NK-92 treated with Interleukin-12 subunit alpha and Interleukin-12 subunit beta, amount 100 ng/mL, for 24 hours (cell line): ENCODE results near the gene SERPINI1.
"Not testable (repeated sequence)": the region's sequence is repeated elsewhere in the genome, so short reads cannot be mapped to it uniquely, and the experiment has no call there.

Experiments used
- DNase-seq: peaks from one replicate; lab custom pipeline; 2025; lab: John Stamatoyannopoulos, UW

The SERPINI1 gene

DNA sequence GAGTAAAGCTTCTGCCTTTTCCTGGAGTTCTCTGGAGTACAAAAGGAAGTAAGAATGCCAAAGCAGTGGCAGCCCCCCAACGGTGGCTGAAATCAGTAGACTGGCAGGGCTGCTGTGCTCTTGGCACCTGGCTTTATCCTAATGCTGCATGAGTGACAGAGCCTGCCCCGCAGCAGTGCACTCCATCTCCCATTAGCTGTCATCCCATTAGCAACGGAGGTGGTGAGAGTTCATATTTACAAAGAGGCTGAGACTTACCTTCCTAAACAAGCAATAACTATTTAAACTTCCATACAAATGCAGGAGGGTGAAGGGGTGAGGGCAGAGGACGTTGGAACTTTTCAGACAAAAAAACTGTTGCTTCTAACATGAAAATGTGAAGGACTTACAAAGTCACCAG lies 51.9 kb downstream of the SERPINI1 start:
- DNase-seq, result no peak

DNA sequence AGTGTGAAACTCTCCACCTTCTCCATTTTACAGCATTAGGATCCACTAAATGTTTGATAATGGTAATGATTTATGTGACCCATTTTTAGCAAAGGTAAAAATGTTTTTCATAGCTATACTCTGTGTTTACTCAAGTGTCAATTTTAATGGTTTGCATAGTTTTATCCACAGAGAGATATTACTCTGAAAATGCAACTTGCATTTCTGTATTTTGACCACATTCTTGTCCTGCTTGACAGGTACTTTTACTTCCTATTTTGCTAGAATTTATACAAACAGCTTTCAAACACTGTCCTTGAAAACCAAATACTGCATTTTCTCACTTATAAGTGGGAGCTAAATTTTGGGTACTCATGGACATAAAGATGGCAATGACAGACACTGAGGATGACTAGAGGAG lies 62.9 kb downstream of the SERPINI1 start:
- DNase-seq, result no peak

DNA sequence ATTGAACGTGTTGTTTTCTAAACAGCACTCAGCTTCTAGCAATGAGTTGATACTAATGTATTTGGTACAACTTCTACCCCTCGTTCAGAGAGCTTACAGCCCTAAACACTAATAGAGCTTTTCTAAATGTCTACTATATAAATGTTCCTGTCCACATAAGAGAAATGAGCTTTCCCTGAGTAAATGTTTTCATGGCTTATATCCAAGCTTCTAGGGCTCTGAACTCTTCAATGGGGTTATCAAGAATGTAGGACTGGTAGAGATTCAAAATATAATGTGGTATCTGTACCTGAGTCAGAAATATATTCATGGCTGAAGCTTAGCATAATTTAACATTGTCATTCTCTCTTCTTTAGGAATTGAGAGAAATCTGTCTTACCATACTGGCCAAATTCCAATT lies 73.4 kb downstream of the SERPINI1 start:
- no peak for DNase-seq

DNA sequence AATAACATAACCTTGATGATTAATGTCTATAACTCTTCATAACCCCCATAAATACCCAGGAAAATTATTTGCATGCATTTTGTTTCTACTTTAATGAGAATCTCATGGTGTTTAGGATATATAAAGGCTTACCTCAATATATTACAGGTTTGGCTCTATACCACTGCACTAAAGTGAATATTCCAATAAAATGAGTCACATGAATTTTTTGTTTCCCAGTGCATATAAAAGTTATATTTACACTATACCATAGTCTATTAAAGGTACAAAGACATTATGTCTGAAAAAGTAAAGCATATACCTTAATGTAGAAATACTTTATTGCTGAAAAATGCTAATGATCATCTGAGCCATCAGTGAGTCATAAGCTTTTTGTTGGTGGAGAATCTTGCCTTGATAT lies 74.7 kb downstream of the SERPINI1 start:
- no peak for DNase-seq

DNA sequence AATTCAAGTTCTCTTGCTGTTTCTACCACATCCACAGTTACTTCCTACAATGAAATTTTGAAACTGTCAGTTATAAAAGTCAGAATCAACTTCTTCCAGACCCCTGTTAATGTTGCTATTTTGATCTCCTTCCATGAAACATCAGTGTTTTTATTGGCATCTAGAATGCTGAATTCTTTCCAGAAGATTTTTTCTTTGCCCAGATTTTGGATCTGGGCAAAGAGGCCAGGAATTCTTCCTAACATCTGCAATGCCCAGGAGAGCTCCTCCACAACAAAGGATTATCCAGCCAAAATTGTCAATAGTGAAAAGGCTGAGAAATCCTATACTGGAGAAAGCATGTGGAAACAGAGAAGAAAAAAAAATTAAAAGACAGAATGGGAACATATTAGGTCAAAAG lies 75.5 kb downstream of the SERPINI1 start:
- no peak for DNase-seq

DNA sequence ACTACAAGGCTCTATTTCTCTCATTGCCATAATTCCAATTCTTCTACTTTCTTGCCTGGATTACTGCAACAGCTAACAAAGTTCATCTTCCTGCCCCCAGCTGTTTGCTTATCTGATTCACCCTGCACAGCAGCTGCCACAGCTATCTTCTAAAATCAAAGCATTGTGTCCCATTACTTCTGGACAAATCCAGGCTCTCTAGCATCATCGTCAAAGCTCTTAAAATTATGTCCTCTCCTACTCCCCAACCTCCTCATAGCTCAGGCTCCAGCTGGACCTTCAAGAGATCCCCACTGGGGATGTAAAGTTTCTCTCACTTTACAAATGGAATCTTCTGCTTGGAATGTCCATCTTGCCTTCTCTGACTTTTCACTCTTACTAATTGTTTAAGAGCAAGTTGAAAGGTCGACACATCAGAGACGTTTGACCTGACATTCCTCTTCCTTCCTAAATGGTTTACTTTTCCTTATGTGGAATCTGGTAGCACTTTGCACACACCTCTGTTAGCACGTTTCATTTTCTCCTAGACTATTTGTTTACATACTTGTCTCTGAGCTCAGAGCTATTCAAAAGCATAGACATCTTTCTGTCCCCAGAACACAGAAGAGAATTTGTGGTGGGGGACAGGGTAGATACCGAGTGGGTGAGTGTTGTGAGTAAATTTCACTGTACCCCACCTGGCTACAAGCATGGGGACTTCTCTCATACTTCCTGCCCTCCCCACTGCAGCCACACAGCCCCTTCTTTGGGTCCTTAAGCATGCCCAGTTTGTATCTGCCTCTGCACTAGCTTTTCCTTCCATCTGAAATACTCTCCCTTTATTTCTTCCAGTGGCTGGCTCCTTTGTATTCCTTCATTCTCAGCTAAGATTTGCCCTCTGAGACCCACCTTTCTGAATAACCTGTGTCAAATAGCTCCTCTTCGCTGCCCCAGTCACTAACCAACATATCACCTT lies 77.9 kb downstream of the SERPINI1 start:
- no peak for DNase-seq

DNA sequence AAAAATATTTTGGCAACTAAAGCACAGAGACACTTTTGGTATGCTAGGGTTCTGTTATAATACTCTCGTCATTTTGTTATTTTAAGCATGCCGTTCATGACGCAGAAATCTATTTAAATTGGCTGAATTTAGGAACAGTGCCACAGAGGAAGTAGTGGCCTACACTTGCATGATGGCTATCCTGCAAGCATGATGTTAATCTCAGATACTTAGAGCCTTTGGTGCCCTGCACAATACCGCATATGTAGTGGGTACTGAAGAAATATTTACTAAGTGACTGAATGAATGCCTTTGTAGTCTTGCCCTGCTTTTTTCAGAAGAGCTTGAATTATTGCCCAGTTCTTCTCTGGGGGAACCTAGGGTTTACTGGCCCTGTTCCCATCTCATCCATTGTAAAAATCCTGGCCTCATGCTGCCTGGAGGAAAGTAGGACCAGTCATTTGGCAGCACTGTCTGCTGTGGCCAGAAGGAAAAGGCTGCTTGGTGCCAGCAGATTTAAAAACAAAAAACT lies 79.0 kb downstream of the SERPINI1 start:
- DNase-seq, result no peak

DNA sequence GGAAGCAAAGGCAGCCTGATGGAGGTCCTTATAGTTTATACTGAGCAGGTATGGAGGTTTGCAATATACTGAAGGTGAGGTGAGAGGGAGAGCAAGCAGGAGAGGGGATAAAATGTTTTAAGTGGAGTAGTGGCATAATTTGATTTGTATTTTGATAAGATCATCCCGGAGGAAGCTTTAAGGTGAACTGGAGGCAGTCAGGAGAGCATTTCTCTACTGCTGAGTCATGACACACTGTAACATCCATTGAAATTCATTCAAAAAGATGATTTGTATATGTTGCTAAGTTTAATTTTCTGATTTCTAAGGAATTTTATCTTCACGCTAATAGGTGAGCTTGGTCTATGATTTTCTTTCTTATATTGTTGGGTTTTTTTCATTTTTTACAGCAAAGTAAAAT lies 81.4 kb downstream of the SERPINI1 start:
- DNase-seq, result no peak

DNA sequence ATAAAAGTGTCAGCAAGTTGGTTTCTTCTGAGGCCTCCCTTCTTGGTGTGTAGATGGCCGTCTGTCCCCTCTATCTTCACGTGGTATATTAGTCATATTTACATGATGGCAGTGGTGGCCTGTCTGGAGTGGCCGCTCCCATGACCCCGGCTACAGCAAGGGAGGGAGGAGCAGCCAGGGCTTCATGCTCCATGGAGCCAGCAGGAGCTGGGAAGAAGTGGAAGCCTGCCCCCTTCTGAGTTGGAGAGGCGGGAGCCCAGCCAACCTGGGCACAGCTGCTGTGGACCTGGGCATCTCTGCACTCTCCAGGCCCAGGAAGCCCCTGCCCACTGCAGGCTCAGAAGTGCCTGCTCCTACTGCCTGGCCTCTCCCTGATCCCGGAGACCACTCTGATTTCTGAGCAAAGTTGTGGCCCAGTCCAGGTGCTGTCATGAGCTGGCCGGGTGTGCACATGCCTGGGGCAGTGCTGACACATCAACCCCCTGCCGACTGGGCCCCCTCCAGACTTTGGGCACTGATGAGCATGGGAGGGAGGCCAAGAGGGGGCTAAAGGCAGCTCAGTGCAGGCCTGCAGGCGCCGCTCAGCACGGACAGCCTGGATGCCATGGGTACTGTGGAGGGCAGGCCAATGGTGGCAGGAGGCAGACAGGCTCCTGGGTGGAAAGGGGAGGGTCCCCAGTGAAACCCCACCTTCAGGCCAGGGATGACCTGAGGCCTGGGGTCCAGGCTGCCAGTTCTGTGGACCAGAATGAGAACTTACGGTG lies 84.8 kb downstream of the SERPINI1 start:
- DNase-seq, result no peak

DNA sequence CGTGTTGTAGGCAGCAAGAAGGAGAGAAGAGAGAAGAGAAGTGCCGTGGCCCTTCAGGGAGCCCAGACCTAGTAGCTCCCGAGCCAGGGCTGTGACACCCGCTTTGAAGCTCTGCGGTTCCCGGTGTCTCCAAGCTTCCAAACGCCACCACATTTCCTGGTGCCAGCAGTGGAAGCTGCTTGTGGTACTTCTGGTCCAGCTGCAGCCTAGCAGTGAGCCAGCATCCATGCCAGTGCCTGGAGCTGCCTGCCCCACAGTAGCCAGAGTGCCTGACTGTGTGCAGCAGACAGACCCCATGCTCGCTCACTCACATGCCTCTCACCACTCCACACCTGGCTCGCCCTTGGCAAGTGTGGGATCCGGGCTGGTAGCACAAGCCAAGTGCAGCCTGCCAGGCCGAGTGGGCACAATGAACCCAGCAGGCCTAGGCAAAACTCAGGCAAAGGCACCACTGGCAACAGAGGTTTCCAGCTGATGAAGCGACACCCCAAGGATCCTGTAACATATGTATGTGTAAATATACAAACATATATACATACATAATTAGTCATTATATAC lies 85.8 kb downstream of the SERPINI1 start:
- no peak for DNase-seq

DNA sequence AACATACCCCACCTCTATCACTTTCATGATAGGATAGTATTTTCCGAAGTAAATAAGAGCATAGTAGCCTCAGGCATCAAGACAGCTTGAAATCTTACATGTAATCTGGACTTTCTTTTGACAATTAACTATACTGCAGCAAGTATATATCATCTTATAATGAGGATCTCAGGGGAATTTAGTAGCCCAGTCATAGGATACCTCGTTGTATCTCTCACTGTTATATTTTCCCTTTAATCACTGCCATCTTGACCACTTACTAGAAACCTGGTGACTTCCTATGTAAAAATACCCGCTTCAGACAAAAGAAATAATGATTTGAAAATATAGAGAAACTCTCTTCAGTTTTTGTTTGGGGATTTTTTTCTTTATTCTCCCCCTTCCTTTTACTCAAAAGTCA lies 88.2 kb downstream of the SERPINI1 start:
- no peak for DNase-seq

DNA sequence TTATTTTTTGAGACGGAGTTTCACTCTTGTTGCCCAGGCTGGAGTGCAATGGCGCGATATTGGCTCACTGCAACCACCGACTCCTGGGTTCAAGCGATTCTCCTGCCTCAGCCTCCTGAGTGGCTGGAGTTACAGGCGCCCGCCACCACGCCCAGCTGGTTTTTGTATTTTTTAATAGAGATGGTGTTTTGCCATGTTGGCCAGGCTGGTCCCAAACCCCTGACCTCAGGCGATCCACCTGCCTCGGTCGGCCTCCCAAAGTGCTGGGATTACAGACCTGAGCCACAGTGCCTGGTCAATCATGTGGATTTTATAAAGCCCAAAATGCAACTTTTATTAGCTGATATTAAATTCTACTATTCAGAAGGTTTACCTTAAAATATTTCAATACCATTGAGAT lies 92.1 kb downstream of the SERPINI1 start:
- DNase-seq, result not testable (repeated sequence)

DNA sequence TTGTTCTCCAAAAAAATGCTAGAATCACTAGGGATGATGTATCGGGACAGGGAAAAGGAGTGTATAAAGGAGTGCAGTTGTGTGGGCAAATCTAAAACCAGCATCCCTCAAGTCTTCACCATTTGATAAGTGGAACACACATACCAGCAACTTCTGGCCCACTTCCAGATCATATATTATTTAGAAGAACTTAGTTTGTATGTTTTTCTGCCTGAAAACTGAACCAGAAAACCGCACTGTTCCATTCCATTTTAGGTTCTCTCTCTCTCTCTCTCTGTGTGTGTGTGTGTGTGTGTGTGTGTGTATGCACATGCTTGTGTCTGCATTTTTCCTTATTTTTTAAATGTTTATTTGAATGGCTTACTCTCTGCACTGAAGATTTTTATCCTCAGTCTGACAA lies 93.5 kb downstream of the SERPINI1 start:
- DNase-seq, result no peak

DNA sequence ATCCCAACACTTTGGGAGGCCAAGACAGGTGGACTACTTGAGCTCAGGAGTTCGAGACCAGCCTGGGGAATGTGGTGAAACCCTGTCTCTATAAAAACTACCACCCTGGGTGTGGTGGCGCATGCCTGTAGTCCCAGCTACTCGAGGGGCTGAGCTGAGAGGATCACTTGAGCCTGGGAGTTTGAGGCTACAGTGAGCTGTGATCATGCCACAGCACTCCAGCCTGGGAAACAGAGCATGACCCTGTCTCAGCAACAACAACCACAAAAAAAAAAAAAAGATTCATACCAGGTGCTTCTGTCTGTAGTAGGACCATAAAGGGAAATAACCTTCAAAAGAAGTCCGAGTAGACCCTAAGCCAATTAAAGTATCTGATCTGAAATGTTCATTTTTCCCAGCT lies 94.5 kb downstream of the SERPINI1 start:
- DNase-seq, result no peak

DNA sequence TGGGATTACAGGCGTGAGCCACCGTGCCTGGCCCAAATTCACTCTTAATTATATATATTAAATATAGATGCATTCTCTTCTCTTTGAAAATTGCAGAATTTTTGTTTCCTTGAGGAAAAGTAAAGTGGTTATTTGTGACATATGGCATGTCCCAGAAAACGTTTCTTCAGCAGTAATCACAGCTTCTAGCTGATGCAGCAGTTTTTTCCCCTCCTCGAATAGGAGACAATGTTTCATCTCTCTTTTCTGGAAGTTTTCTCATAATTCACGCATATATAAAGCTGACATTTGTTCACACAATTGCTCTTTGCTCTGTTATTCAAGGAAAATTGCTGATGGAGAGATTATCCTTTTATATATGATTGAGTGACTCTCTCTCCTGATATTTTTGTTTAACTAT lies 99.8 kb downstream of the SERPINI1 start:
- no peak for DNase-seq

DNA sequence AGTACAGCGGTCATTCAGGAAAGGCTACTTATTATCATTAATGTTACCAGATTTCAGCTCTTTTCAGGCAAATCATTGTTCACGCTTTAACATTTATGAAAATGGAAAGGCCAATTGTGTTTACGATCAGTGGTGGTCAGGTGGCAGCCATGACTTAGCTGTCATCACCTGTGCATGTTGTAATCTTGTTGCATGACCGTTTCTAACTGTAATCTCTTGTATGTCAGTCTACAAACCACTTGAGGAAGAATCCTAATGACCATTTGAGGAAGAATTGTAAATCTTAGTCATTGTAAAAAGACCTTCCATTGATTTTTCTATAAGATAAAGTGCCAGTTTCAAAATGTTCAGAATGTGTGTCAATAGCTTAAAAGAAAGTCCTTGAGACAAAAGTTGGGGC lies 100.4 kb downstream of the SERPINI1 start:
- DNase-seq, result no peak

DNA sequence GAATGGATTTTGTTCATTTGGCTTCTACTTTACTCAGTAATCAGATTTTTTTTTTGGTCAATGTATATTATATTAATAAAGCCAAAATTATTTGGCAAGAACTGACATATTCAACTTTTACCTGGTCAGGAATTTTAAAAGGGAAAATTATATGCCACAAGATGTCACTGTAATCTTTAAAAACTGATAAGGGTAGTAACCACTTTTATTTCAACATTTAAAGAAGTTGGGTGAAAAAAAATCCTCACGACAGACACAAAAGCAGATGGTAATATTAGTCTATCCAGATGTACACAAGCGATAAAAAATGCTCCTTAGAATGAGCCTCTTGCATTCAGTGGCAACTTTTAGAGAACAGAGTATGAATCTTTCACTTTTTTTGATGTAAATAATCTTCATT lies 101.9 kb downstream of the SERPINI1 start:
- DNase-seq, result no peak

DNA sequence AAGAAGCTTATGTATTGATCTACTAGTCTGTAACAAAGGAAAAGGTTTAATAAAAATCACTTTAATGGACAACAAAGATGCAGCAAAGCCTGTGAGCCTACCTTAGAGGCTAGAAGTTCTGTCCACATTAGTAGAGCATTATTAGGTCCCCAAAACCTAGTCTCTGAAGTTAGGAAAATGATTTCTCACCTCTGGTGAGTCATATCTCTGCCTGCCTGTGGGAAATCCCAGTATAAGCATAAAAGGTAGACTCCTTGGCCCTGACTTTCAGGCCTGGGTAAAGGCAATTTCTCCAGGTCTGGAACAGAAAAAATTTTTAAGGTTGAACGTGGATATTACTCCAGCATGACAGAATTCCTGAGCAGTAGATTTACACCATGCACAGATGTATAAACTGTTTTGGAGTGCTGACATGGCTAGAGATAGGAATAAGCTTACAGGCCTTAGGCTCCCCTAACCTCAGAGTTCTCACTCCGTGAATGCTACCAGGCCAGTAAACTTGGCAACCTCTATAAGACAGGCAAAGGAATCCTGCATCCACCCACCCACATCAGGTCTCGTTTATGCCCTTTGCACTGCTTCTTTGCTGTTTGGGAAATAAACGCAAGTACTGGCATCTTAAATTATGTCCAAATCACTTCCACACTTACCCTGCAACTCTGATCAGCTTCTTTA lies 104.1 kb downstream of the SERPINI1 start:
- no peak for DNase-seq

DNA sequence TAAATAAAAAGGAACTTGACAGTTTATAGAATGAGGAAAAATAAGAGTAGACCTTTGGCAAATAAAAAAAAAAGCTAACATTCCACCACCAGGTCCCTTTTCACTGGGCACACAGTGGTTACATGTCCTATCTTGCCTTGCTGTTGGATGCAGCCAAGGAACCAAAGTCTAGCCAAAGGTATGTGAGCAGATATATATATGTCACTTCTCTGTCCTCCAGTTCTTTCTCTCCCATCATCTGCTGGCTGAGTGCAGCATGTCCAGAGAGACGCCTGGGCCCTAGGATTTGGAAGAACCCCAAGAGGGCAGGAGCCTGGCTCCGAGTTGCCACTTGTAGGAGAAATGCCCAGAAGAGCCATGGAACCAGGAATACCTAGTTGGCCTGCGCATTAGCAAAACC lies 104.7 kb downstream of the SERPINI1 start:
- no peak for DNase-seq

DNA sequence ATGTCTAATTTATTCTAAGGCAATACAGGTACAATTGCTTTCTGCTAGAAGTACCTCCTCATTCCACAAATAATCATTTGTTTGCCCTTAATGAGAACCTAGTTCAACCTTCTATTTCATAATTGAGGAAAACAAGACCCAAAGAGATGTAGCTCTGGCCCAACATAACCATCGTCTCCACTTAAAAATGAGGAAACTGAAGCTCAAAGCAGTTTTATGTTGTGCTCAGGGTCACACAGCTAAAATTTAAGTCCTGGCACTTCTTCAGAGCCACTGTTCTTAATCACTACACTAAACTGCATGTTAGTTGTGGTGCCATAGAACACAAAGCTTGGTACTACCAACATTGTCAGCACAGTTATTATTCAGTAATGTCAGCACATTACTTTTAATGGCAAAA lies 108.0 kb downstream of the SERPINI1 start:
- DNase-seq, result no peak

DNA sequence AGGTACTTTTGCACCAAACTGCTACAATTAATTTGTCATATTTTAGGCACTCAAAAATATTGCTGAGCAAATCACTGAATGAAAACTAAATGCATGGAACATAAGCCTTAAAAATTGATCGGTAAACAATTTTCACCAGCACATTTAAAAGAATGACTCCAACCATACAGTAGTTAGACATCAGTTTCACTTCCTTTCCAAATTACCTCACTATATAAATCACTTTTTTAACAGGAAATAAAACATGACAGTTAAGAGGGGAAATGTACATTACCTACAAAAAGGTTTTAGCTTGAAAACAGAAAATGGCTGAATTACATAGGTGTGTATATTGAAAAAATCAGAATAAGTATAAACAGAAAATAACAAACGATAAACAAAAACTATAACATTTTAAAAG lies 108.4 kb downstream of the SERPINI1 start:
- no peak for DNase-seq

DNA sequence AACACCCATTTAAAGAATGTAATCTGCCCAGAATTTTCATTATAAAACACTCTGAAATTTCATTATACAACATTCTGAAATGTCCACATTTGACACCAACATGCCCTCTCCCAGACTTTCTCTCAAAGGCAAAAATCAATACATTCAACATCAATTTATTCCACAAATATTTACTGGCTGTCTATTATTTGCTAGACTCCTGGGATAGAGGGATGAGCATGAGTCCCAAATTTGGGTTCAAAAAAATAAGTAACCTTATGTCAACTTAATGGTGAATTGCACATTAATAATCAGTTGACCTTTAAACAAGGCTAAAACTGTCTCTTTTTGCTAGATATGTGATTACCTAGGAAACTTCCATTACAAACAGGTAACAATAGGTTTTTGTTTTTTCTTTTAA lies 109.0 kb downstream of the SERPINI1 start:
- DNase-seq, result no peak
